H9 (cell line): ENCODE results near the gene PARP8. TPM values are rescaled to one million over a fixed set of nuclear protein-coding genes. Genes with fewer than 3 reads are reported as not detected.

Source experiments
- DNase-seq: peaks from one replicate; pipeline ENCODE4 v3.0.0-alpha.2; 2017
- H2AFZ ChIP-seq: one replicate; pipeline ENCODE4 v1.6.1; 2013; ENCODE audit warnings: mild to moderate bottlenecking, low read length, control low read depth, moderate library complexity
- H2AK5ac ChIP-seq: 2 replicates; pipeline ENCODE4 v1.6.1; 2013; ENCODE audit warnings: low read length, control low read depth, mixed read lengths; ENCODE audit not compliant: insufficient read length
- H2BK120ac ChIP-seq: one replicate; pipeline ENCODE4 v1.6.1; 2013; ENCODE audit warnings: low read depth, mild to moderate bottlenecking, low read length, control low read depth, inconsistent platforms; ENCODE audit not compliant: poor library complexity, severe bottlenecking
- H2BK12ac ChIP-seq: 2 replicates; pipeline ENCODE4 v1.6.1; 2013; ENCODE audit warnings: low read length, control low read depth, mixed read lengths, low read depth; ENCODE audit not compliant: insufficient read length
- H2BK15ac ChIP-seq: 2 replicates; pipeline ENCODE4 v1.6.1; 2013; ENCODE audit warnings: low read depth, low read length, control low read depth
- H2BK20ac ChIP-seq: one replicate; pipeline ENCODE4 v1.6.1; 2013; ENCODE audit warnings: low read depth, mild to moderate bottlenecking, low read length, control low read depth, inconsistent platforms; ENCODE audit not compliant: poor library complexity, severe bottlenecking
- H2BK5ac ChIP-seq: 2 replicates; pipeline ENCODE4 v1.6.1; 2013; ENCODE audit warnings: low read length, control low read depth, mixed read lengths; ENCODE audit not compliant: insufficient read length
- H3K14ac ChIP-seq: 2 replicates; pipeline ENCODE4 v1.6.1; 2013; ENCODE audit warnings: low read length, control low read depth; ENCODE audit not compliant: insufficient read depth
- H3K18ac ChIP-seq: 2 replicates; pipeline ENCODE4 v1.6.1; 2013; ENCODE audit warnings: low read depth, mild to moderate bottlenecking, mixed read lengths, low read length, control low read depth; ENCODE audit not compliant: insufficient read length
- H3K23ac ChIP-seq: 2 replicates; pipeline ENCODE4 v1.6.1; 2013; ENCODE audit warnings: low read length, control low read depth, mixed read lengths, low read depth; ENCODE audit not compliant: insufficient read length
- H3K23me2 ChIP-seq: 2 replicates; pipeline ENCODE4 v1.6.1; 2013; ENCODE audit warnings: low read depth, mild to moderate bottlenecking, mixed read lengths, low read length, control low read depth; ENCODE audit not compliant: insufficient read length, poor library complexity, severe bottlenecking
- H3K27ac ChIP-seq: 2 replicates; pipeline ENCODE4 v1.5.1; 2013; ENCODE audit warnings: low read length, control low read depth, mixed read lengths, low read depth; ENCODE audit not compliant: insufficient read length
- H3K27me3 ChIP-seq: 2 replicates; pipeline ENCODE4 v1.6.1; 2013; ENCODE audit warnings: low read length, control low read depth, inconsistent platforms; ENCODE audit not compliant: insufficient read depth
- H3K4ac ChIP-seq: 2 replicates; pipeline ENCODE4 v1.6.1; 2013; ENCODE audit warnings: low read depth, mild to moderate bottlenecking, control low read depth, inconsistent platforms, low read length, moderate library complexity
- H3K4me1 ChIP-seq: 2 replicates; pipeline ENCODE4 v1.6.1; 2013; ENCODE audit warnings: low read length, control low read depth, inconsistent platforms; ENCODE audit not compliant: insufficient read depth
- H3K4me2 ChIP-seq: 2 replicates; pipeline ENCODE4 v1.6.1; 2013; ENCODE audit warnings: low read length, control low read depth, mixed read lengths; ENCODE audit not compliant: insufficient read length, insufficient read depth
- H3K56ac ChIP-seq: 2 replicates; pipeline ENCODE4 v1.6.1; 2013; ENCODE audit warnings: low read depth, mild to moderate bottlenecking, mixed read lengths, low read length, control low read depth; ENCODE audit not compliant: insufficient read length
- H3K79me1 ChIP-seq: 2 replicates; pipeline ENCODE4 v1.6.1; 2013; ENCODE audit warnings: low read depth, mild to moderate bottlenecking, moderate library complexity, low read length, control low read depth, inconsistent platforms; ENCODE audit not compliant: insufficient read depth, poor library complexity, severe bottlenecking
- H3K79me2 ChIP-seq: 2 replicates; pipeline ENCODE4 v1.6.1; 2013; ENCODE audit warnings: low read length, control low read depth, inconsistent platforms; ENCODE audit not compliant: insufficient read depth
- H3K9ac ChIP-seq: 2 replicates; pipeline ENCODE4 v1.6.1; 2013; ENCODE audit warnings: low read length, control low read depth, mixed read lengths; ENCODE audit not compliant: insufficient read length; ENCODE audit errors: extremely low read depth
- H3K9me3 ChIP-seq: one replicate; pipeline ENCODE4 v1.6.1; 2013; ENCODE audit warnings: low read depth, low read length, inconsistent platforms; ENCODE audit not compliant: control insufficient read depth
- H3T11ph ChIP-seq: one replicate; pipeline ENCODE4 v1.6.1; 2013; ENCODE audit warnings: mild to moderate bottlenecking, low read length, control low read depth, inconsistent platforms
- H4K20me1 ChIP-seq: one replicate; pipeline ENCODE4 v1.6.1; 2013; ENCODE audit not compliant: control insufficient read depth, insufficient read length, insufficient read depth
- H4K5ac ChIP-seq: 2 replicates; pipeline ENCODE4 v1.6.1; 2013; ENCODE audit warnings: low read depth, mild to moderate bottlenecking, mixed read lengths, low read length, control low read depth; ENCODE audit not compliant: insufficient read length
- H4K8ac ChIP-seq: replicated peaks from 2 replicates; pipeline ENCODE4 v1.6.1; 2013; ENCODE audit warnings: low read length, control low read depth, mixed read lengths, low read depth; ENCODE audit not compliant: insufficient read length
- H4K91ac ChIP-seq: 2 replicates; pipeline ENCODE4 v1.6.1; 2013; ENCODE audit warnings: low read depth, mild to moderate bottlenecking, moderate library complexity, mixed read lengths, low read length, control low read depth; ENCODE audit not compliant: insufficient read length
- H3K27ac Mint-ChIP-seq, 3 experiments: 2 replicates in 2 of 3; 3 replicates in 1 of 3; pipeline ENCODE4 v1.8.0; 2020 to 2021; ENCODE audit warnings: mixed read lengths in 3 of 3, mild to moderate bottlenecking in 1 of 3, moderate library complexity in 1 of 3
- H3K27me3 Mint-ChIP-seq: 2 replicates; pipeline ENCODE4 v1.8.0; 2021; ENCODE audit warnings: low read depth, mild to moderate bottlenecking, moderate library complexity, mixed read lengths
- H3K36me3 Mint-ChIP-seq, 3 experiments: 2 replicates in 2 of 3; 3 replicates in 1 of 3; pipeline ENCODE4 v1.8.0; 2020 to 2021; ENCODE audit warnings: low read depth in 3 of 3, mixed read lengths in 3 of 3; ENCODE audit not compliant: insufficient read depth in 1 of 3
- H3K4me1 Mint-ChIP-seq, 2 experiments: 2 replicates each; pipeline ENCODE4 v1.8.0; 2020; ENCODE audit warnings: mixed read lengths in 2 of 2
- H3K4me3 Mint-ChIP-seq, 2 experiments: 2 replicates in 1 of 2; 3 replicates in 1 of 2; pipeline ENCODE4 v1.8.0; 2020 to 2021; ENCODE audit warnings: mild to moderate bottlenecking in 2 of 2, mixed read lengths in 2 of 2, moderate library complexity in 1 of 2
- H3K9me3 Mint-ChIP-seq, 2 experiments: 2 replicates in 1 of 2; 3 replicates in 1 of 2; pipeline ENCODE4 v1.8.0; 2020; ENCODE audit warnings: mild to moderate bottlenecking in 2 of 2, mixed read lengths in 2 of 2, moderate library complexity in 1 of 2
- CTCF ChIP-seq: fragments of 200-600 bp; sonication (generic); conservative IDR thresholded peaks from 3 replicates; pipeline ENCODE4 v1.8.0; 2021; ENCODE audit warnings: antibody characterized with exemption, mild to moderate bottlenecking
- WGBS: extraction: QIAGEN DNeasy Blood & Tissue Kit; methylation state at CpG from one replicate; pipeline ENCODE4 v1.1.7; 2013; ENCODE audit warnings: missing lambda C conversion rate, low lambda C conversion rate, mixed read lengths; ENCODE audit not compliant: insufficient read length; ENCODE audit errors: extremely low coverage; 5-methylcytosine and 5-hydroxymethylcytosine counted together
- total RNA-seq: library from RNA; stranded (reverse); gene quantifications from 2 replicates; pipeline ENCODE4 v1.2.1, GENCODE V29; 2021

The PARP8 gene
- total RNA-seq, 1 experiment from 2014 or later: 34.0 TPM

GRCh38 chr5:50697739-50698138, 31.3 kb downstream of the PARP8 start:
- no CpG with 5 or more reads among the region's 1 CpG for WGBS
- no peak overlapping the region for H3K9ac ChIP-seq
- TF ChIP-seq CTCF: no peak
- no peak overlapping the region for H3K27ac ChIP-seq
- H3K4me1 Mint-ChIP-seq: peaks cover 27 to 31% of the 10 kb centered on the region in 2 experiments
- no peak overlapping the region for H3K23ac ChIP-seq
- H4K5ac ChIP-seq: no peak overlapping the region
- no peaks in the 10 kb centered on the region for H3K9me3 ChIP-seq
- H3K79me1 ChIP-seq: no peaks in the 10 kb centered on the region
- H3K4me1 ChIP-seq: peaks cover 2% of the 10 kb centered on the region; the same call in 1 of the 2 replicates
- no peak overlapping the region for H2BK12ac ChIP-seq
- no peak overlapping the region for H3T11ph ChIP-seq
- H4K91ac ChIP-seq: no peak overlapping the region
- no peak overlapping the region for H2BK120ac ChIP-seq
- no peaks in the 10 kb centered on the region for H3K27me3 ChIP-seq
- no peak overlapping the region for H2BK20ac ChIP-seq
- H3K27ac Mint-ChIP-seq: no peak overlapping the region
- H4K20me1 ChIP-seq: no peaks in the 10 kb centered on the region
- no peak overlapping the region for H3K4me3 Mint-ChIP-seq
- no peak overlapping the region for H3K4ac ChIP-seq
- H3K36me3 Mint-ChIP-seq: no peaks in the 10 kb centered on the region
- DNase-seq: no peak
- peaks cover 8% of the 10 kb centered on the region; the same call in 1 of the 2 replicates for H3K79me2 ChIP-seq
- no peak overlapping the region for H3K14ac ChIP-seq
- no peak overlapping the region for H3K18ac ChIP-seq
- no peak overlapping the region for H3K4me2 ChIP-seq
- no peaks in the 10 kb centered on the region for H3K9me3 Mint-ChIP-seq
- H3K23me2 ChIP-seq: no peaks in the 10 kb centered on the region
- no peak overlapping the region for H2BK15ac ChIP-seq
- H2AFZ ChIP-seq: no peak overlapping the region
- no peak overlapping the region for H3K56ac ChIP-seq
- no peaks in the 10 kb centered on the region for H3K27me3 Mint-ChIP-seq
- H2BK5ac ChIP-seq: no peak overlapping the region
- no peak overlapping the region for H4K8ac ChIP-seq
- no peak overlapping the region for H2AK5ac ChIP-seq
